Vagina (tissue), 2 donors: ENCODE data around the gene RADIL.

Source experiments
- POLR2A ChIP-seq, 2 donors: fragments of 450-650 bp; IDR thresholded peaks; one replicate each; pipeline ENCODE4 v1.6.1; 2017; ENCODE audit warnings: antibody characterized with exemption in 2 of 2, mild to moderate bottlenecking in 2 of 2, moderate library complexity in 2 of 2
- TF ChIP-seq, protein P1 (sequence below), 3 experiments: fragments of 450-650 bp in 2 of 3; fragments of 200-600 bp in 1 of 3; sonication (generic) in 1 of 3; IDR thresholded peaks; one replicate each; pipeline ENCODE4 v1.5.1; 2017 to 2019; ENCODE audit warnings: antibody characterized with exemption in 3 of 3, mild to moderate bottlenecking in 2 of 3, moderate library complexity in 2 of 3

DNA sequence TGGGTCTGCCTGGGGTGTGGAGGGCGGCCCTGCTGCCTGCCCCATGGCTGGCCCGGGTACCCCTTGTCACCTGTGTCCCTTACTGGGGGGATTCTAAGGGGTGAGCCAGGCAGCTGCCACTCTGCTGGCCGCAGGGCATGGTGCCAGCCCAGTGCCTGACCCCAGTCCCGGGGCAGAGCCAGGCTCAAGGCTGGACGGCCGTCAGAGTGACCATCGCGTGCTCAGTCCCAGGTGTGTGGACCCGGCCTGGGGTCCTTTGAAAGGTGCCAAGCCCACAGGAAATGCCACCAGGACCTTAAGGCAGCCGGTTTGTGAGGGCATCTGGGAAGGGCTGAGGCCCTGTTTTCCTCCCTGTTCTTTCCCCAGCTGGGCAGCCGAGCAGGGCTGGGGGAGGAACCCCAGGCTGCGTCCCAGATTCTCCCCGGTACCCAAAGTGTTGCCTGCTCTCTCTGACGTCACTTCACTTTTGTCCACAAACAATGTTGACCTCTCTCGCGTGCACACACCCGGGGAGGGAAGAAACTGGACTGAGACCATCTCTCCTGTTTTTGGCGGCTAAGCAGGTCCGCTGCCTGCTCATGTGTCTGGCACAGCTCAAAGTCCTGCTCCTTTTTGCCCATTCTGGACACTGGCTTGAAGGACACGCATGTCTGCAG, 59.3 kb downstream of the RADIL start:
- TF ChIP-seq, protein P1, sequence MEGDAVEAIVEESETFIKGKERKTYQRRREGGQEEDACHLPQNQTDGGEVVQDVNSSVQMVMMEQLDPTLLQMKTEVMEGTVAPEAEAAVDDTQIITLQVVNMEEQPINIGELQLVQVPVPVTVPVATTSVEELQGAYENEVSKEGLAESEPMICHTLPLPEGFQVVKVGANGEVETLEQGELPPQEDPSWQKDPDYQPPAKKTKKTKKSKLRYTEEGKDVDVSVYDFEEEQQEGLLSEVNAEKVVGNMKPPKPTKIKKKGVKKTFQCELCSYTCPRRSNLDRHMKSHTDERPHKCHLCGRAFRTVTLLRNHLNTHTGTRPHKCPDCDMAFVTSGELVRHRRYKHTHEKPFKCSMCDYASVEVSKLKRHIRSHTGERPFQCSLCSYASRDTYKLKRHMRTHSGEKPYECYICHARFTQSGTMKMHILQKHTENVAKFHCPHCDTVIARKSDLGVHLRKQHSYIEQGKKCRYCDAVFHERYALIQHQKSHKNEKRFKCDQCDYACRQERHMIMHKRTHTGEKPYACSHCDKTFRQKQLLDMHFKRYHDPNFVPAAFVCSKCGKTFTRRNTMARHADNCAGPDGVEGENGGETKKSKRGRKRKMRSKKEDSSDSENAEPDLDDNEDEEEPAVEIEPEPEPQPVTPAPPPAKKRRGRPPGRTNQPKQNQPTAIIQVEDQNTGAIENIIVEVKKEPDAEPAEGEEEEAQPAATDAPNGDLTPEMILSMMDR (IDR thresholded peaks at IDR 0.05) = no peak
- TF ChIP-seq POLR2A (IDR thresholded peaks at IDR 0.05) = no peak
